ENCODE data around the gene MIB2.
A peak's percentile ranks its signal among the peaks of the same experiment; 100 is the strongest.

DNA sequence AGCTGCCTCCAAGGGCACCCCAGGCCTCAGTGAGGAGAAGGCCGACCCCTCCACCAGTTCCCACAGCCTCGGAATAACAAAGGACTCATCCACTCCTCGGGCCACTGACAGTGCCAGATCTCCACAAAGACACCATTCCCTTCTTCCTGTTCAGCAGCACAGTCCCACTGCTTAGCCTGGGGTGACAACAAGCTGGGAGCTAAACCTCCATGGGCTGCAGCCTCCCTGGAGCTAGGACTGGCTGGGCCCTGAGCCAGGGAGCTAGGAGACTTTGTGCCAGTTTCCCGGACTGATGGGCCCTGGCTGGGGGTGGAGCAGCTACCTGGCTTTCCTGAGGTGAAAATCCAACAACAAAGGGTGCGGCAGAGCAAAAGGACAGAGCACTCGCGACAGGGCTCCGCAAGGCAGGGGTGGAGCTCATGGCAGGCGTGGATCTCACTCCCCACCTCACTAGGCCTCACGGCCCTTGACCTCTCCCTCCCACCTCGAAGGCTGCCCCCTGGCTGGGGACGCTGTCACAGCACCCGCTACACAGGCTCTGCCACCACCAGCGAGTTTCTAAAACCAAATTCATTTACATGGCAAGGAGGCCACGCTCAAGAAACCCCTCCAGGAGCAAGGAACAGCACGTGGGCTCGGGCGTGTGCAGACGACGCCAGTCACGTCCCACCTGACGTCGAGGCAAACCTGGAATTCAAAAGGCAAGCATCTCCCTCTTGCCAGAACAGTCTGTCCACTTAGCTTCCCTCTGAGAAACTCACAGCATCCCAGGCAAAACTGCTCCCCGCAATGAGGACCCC lies 63.5 kb downstream of the MIB2 start:
- TF ChIP-seq, protein P1, sequence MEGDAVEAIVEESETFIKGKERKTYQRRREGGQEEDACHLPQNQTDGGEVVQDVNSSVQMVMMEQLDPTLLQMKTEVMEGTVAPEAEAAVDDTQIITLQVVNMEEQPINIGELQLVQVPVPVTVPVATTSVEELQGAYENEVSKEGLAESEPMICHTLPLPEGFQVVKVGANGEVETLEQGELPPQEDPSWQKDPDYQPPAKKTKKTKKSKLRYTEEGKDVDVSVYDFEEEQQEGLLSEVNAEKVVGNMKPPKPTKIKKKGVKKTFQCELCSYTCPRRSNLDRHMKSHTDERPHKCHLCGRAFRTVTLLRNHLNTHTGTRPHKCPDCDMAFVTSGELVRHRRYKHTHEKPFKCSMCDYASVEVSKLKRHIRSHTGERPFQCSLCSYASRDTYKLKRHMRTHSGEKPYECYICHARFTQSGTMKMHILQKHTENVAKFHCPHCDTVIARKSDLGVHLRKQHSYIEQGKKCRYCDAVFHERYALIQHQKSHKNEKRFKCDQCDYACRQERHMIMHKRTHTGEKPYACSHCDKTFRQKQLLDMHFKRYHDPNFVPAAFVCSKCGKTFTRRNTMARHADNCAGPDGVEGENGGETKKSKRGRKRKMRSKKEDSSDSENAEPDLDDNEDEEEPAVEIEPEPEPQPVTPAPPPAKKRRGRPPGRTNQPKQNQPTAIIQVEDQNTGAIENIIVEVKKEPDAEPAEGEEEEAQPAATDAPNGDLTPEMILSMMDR (IDR thresholded peaks at IDR 0.05), result peak; percentile 59
- TF ChIP-seq EZH2 (IDR thresholded peaks at IDR 0.05; ENCODE audit: borderline replicate concordance, insufficient read depth, low read depth, low read length, poor library complexity, severe bottlenecking), result no peak

Measured in B cell (primary cell).